GM12878 (cell line): ENCODE results near the gene CCDC74A. TPM values are rescaled to one million over a fixed set of nuclear protein-coding genes. Genes with fewer than 3 reads are reported as not detected.
A peak's percentile ranks its signal among the peaks of the same experiment; 100 is the strongest.
"Not testable (repeated sequence)": the region's sequence is repeated elsewhere in the genome, so short reads cannot be mapped to it uniquely, and the experiment has no call there.

Source experiments
- ATAC-seq: fragments of 200-7000 bp; cut with Tn5 transposase; 3 replicates; pipeline ENCODE4 v1.9.1; 2020; ENCODE audit warnings: mild to moderate bottlenecking, moderate library complexity
- BruUV-seq: library from RNA; stranded (reverse); fragments of 400-500 nt; replicated peaks from 2 replicates; lab custom pipeline; 2021; lab: Mats Ljungman, UMichigan
- CTCF ChIA-PET: fragments of 300-600 bp; sonication (Branson Sonifier 250); formaldehyde crosslinking; extraction: SDS; loops from one replicate; lab custom pipeline; 2021; ENCODE audit warnings: inconsistent platforms; lab: Yijun Ruan, JAX
- POLR2A ChIA-PET: fragments of 350-600 bp; formaldehyde crosslinking; extraction: SDS; loops from one replicate; lab custom pipeline; 2021; ENCODE audit warnings: inconsistent platforms; lab: Charles Lee
- RAD21 ChIA-PET: fragments of 300-600 bp; sonication (Branson Sonifier 250); formaldehyde crosslinking; loops from one replicate; lab custom pipeline; 2023; ENCODE audit warnings: antibody characterized with exemption; ENCODE audit not compliant: unreplicated experiment; lab: Charles Lee
- SMC1A ChIA-PET: fragments of 300-600 bp; sonication (Branson Sonifier 250); formaldehyde crosslinking; loops from one replicate; lab custom pipeline; 2023; ENCODE audit not compliant: unreplicated experiment, uncharacterized antibody; lab: Charles Lee
- DNase-seq: peaks from one replicate; pipeline ENCODE4 v3.0.0-alpha.2; 2011; ENCODE audit warnings: low read depth, low spot score
- FAIRE-seq: peaks from 3 replicates; lab custom pipeline; 2011; peaks lifted over from hg19 to GRCh38; lab: Jason Lieb, UNC
- H2AFZ ChIP-seq: 2 replicates; pipeline ENCODE4 v1.6.0; 2011; ENCODE audit warnings: low read depth, low read length, control low read depth; ENCODE audit not compliant: control insufficient read depth
- H3K27ac ChIP-seq: 2 replicates; pipeline ENCODE4 v1.5.1; 2011; ENCODE audit warnings: control low read depth; ENCODE audit not compliant: control insufficient read depth, insufficient read depth
- H3K27me3 ChIP-seq, 2 experiments: replicated peaks in 1 of 2; 2 replicates each; pipeline versions ENCODE4 v1.6.0 to v1.6.1; 2011; ENCODE audit warnings: low read length in 1 of 2; ENCODE audit not compliant: control insufficient read depth in 2 of 2, insufficient read depth in 2 of 2
- H3K36me3 ChIP-seq, 2 experiments: 2 replicates each; pipeline ENCODE4 v1.5.1; 2011; ENCODE audit warnings: low read length in 1 of 2; ENCODE audit not compliant: control insufficient read depth in 2 of 2, insufficient read depth in 2 of 2
- H3K4me1 ChIP-seq: 2 replicates; pipeline ENCODE4 v1.6.1; 2011; ENCODE audit warnings: mild to moderate bottlenecking, low read length, moderate library complexity, mixed read lengths; ENCODE audit not compliant: control insufficient read depth, insufficient read depth
- H3K4me2 ChIP-seq: 2 replicates; pipeline ENCODE4 v1.6.0; 2011; ENCODE audit warnings: control low read depth; ENCODE audit not compliant: control insufficient read depth, insufficient read depth
- H3K4me3 ChIP-seq: fragments of 200-600 bp; sonication (generic); 2 replicates; pipeline ENCODE4 v1.5.1; 2016
- H3K79me2 ChIP-seq: 2 replicates; pipeline ENCODE4 v1.6.0; 2011; ENCODE audit warnings: low read length; ENCODE audit not compliant: control insufficient read depth, insufficient read depth
- H3K9ac ChIP-seq: 2 replicates; pipeline ENCODE4 v1.8.0; 2011; ENCODE audit warnings: low read length, control low read depth, mixed read lengths; ENCODE audit not compliant: control insufficient read depth, insufficient read depth
- H3K9me3 ChIP-seq: replicated peaks from 3 replicates; pipeline ENCODE4 v1.5.1; 2011; ENCODE audit warnings: mild to moderate bottlenecking, low read length; ENCODE audit not compliant: control insufficient read depth, insufficient read depth
- H4K20me1 ChIP-seq: 2 replicates; pipeline ENCODE4 v1.6.0; 2011; ENCODE audit not compliant: control insufficient read depth, insufficient read depth
- BHLHE40 ChIP-seq, 2 experiments: fragments of 450-650 bp in 1 of 2; IDR thresholded peaks; 2 replicates each; pipeline ENCODE4 v1.6.1; 2011 to 2017; ENCODE audit warnings: low read depth in 2 of 2, borderline replicate concordance in 1 of 2, improper control_type of control experiment in 1 of 2, low read length in 1 of 2, mild to moderate bottlenecking in 1 of 2
- MLLT1 ChIP-seq: fragments of 450-650 bp; IDR thresholded peaks from 2 replicates; pipeline ENCODE4 v1.6.1; 2016; ENCODE audit warnings: mild to moderate bottlenecking
- ZNF384 ChIP-seq: IDR thresholded peaks from 2 replicates; pipeline ENCODE4 v1.6.1; 2012; ENCODE audit warnings: low read depth, mild to moderate bottlenecking, low read length, improper control_type of control experiment, borderline replicate concordance
- ZNF687 ChIP-seq: fragments of 450-650 bp; IDR thresholded peaks from 2 replicates; pipeline ENCODE4 v1.6.1; 2017; ENCODE audit warnings: mild to moderate bottlenecking, moderate library complexity
- WGBS: methylation state at CpG from one replicate; pipeline ENCODE4 v1.1.6; 2016; ENCODE audit warnings: low lambda C conversion rate; ENCODE audit not compliant: insufficient replicate concordance, insufficient coverage; ENCODE audit errors: missing lambda C conversion rate; 5-methylcytosine and 5-hydroxymethylcytosine counted together
- in situ Hi-C: fragments of 300-500 bp; cut with MboI; formaldehyde crosslinking; loops from 9 replicates; pipeline ENCODE4 v1.14.3; 2018; ENCODE audit warnings: mixed read lengths
- intact Hi-C: fragments of 100-400 bp; cut with micrococcal nuclease; formaldehyde crosslinking; loops from one replicate; pipeline ENCODE4 v1.14.2; 2022; ENCODE audit not compliant: unreplicated experiment
- polyA plus RNA-seq, 11 experiments: library from polyadenylated mRNA; depleted of rRNA in 4 of 11; unstranded in 6 of 11; stranded (reverse) in 5 of 11; fragments of >200 nt; fragmentation: Nextera tagmentation in 4 of 11; fragmentation: Illumina TruSeq in 1 of 11; extraction: Ambion mirVana in 4 of 11; extraction: Trizol in 1 of 11; gene quantifications; 1 replicate in 1 of 11; 2 replicates in 10 of 11; pipeline versions ENCODE4 v1.2.1 to v1.2.3, GENCODE V29; 2011 to 2016; ENCODE audit warnings: inconsistent platforms in 2 of 11, missing spikeins in 2 of 11, low read depth in 1 of 11
- total RNA-seq, 4 experiments: library from RNA; depleted of rRNA in 3 of 4; stranded (reverse); fragments of >200 nt in 3 of 4; fragmentation: Illumina TruSeq in 1 of 4; extraction: Trizol in 1 of 4; gene quantifications; 2 replicates each; pipeline versions ENCODE4 v1.2.1 to v1.2.3, GENCODE V29; 2013 to 2021

The CCDC74A gene
- total and polyA plus RNA-seq, 10 of the 15 experiments (the other 5 are each of a cell fraction or from before 2014, with no cell fraction given) = 14.3 to 133 (median 64.2) TPM

GRCh38 chr2:131514408-131515166, 13.1 kb upstream of the CCDC74A start (continued):
- TF ChIP-seq MLLT1 = peak; percentile 64; the same call in 1 of the 2 replicates
- peak; percentile 72; the same call in 1 of the 2 replicates for TF ChIP-seq ZNF384

- DNase-seq, in situ Hi-C loops, POLR2A ChIA-PET, FAIRE-seq, H3K4me2 ChIP-seq, H3K79me2 ChIP-seq, H3K9me3 ChIP-seq, BruUV-seq, RAD21 ChIA-PET, H3K4me3 ChIP-seq, H3K9ac ChIP-seq, H4K20me1 ChIP-seq, H2AFZ ChIP-seq, CTCF ChIA-PET, H3K27me3 ChIP-seq, intact Hi-C loops: not testable (repeated sequence)
- peak; percentile 33 for ATAC-seq
- H3K27ac ChIP-seq = peak overlapping the region; percentile 52
- peaks cover 16% of the 10 kb centered on the region for H3K4me1 ChIP-seq
- WGBS = 63% methylated on average over 10 of the region's 14 CpGs
- peaks cover 0 to 18% of the 10 kb centered on the region in 2 experiments; a peak in 3 of 4 replicates for H3K36me3 ChIP-seq
- TF ChIP-seq ZNF687 = 0 out of 2 replicates have a peak, but pooled peaks have one; percentile 26
- peak in 1 of 2 experiments; percentile 35; a peak in 1 of 4 replicates for TF ChIP-seq BHLHE40 (IDR thresholded peaks at IDR 0.05; ENCODE audit: borderline replicate concordance in 1 of 2, low read depth in 2 of 2, low read length in 1 of 2)
- SMC1A ChIA-PET = interaction anchor here (1.3 to 1.4 kb wide), 2 partner anchors 21 to 157 kb away, joined by 3 read pairs; no protein-coding TSS in a partner anchor
These were observed 12.5 kb upstream of the CCDC74A start for GRCh38 chr2:131515235-131515634.
